Heart left ventricle (tissue), 16 donors: ENCODE data around the gene LNX1. TPM values are rescaled to one million over a fixed set of nuclear protein-coding genes. Genes with fewer than 3 reads are reported as not detected.

Source experiments
- ATAC-seq, 4 donors: fragments of 200-7000 bp; cut with Tn5 transposase; one replicate each; pipeline ENCODE4 v1.9.1; 2020 to 2022; ENCODE audit warnings: moderate library complexity in 4 of 4, mild to moderate bottlenecking in 3 of 4, moderate number of reproducible peaks in 1 of 4
- DNase-seq, 5 donors: peaks; one replicate each; pipeline ENCODE4 v3.0.0-alpha.2; 2020
- H3K27ac ChIP-seq, 12 donors: fragments of 200-600 bp; sonication (generic) in 4 of 12; one replicate each; pipeline versions ENCODE4 v1.5.0 to v1.8.0; 2016 to 2022; ENCODE audit warnings: mild to moderate bottlenecking in 2 of 12
- H3K27me3 ChIP-seq, 9 donors: fragments of 200-600 bp; sonication (generic) in 2 of 9; one replicate each; pipeline versions ENCODE4 v1.5.1 to v1.8.0; 2016 to 2022; ENCODE audit warnings: mild to moderate bottlenecking in 3 of 9
- H3K36me3 ChIP-seq, 9 donors: fragments of 200-600 bp; sonication (generic) in 2 of 9; one replicate each; pipeline versions ENCODE4 v1.5.0 to v1.8.0; 2018 to 2022; ENCODE audit warnings: mild to moderate bottlenecking in 2 of 9
- H3K4me1 ChIP-seq, 12 donors: fragments of 200-600 bp; sonication (generic) in 4 of 12; one replicate each; pipeline versions ENCODE4 v1.5.0 to v1.8.0; 2016 to 2022; ENCODE audit warnings: mild to moderate bottlenecking in 3 of 12
- H3K4me3 ChIP-seq, 12 donors: fragments of 200-600 bp; sonication (generic) in 4 of 12; one replicate each; pipeline versions ENCODE4 v1.5.0 to v1.8.0; 2017 to 2022; ENCODE audit warnings: mild to moderate bottlenecking in 9 of 12, moderate library complexity in 4 of 12
- H3K9me3 ChIP-seq, 12 donors: fragments of 200-600 bp; sonication (generic) in 4 of 12; one replicate each; pipeline versions ENCODE4 v1.5.0 to v1.8.0; 2016 to 2022; ENCODE audit warnings: mild to moderate bottlenecking in 1 of 12
- CTCF ChIP-seq, 12 donors: fragments of 200-600 bp; sonication (generic) in 4 of 12; IDR thresholded peaks; one replicate each; pipeline versions ENCODE4 v1.5.0 to v1.8.0; 2018 to 2022; ENCODE audit warnings: antibody characterized with exemption in 12 of 12, mild to moderate bottlenecking in 5 of 12
- POLR2A ChIP-seq, 2 donors: fragments of 450-650 bp; IDR thresholded peaks; one replicate each; pipeline ENCODE4 v1.6.1; 2017; ENCODE audit warnings: antibody characterized with exemption in 2 of 2, mild to moderate bottlenecking in 2 of 2, moderate library complexity in 2 of 2
- WGBS, 4 donors: extraction: QIAGEN DNeasy Blood & Tissue Kit in 2 of 4; methylation state at CpG; one replicate each; pipeline versions ENCODE4 v1.1.5 to v1.1.7; 2013 to 2018; 5-methylcytosine and 5-hydroxymethylcytosine counted together
- intact Hi-C, 10 donors: fragments of 100-400 bp; cut with DNase I; formaldehyde crosslinking; loops; one replicate each; pipeline versions ENCODE4 v1.11.1 to v1.14.2; 2022
- polyA plus RNA-seq, 2 donors: library from polyadenylated mRNA; stranded (reverse); fragments of 200-250 nt; gene quantifications; one replicate each; pipeline ENCODE4 v1.2.3, GENCODE V29; 2013
- total RNA-seq, 9 donors: library from RNA; depleted of rRNA in 2 of 9; stranded (reverse); fragments of >200 nt in 2 of 9; fragmentation: NEBNext Ultra II Directional in 3 of 9; extraction: Animal tissue kit (Norgen Biotek cat#: 25700) in 3 of 9; gene quantifications; one replicate each; pipeline versions ENCODE4 v1.1.0 to v1.2.4, GENCODE V29; 2016 to 2023
- donor health status: ischemic (EF 13 %, LVEDD 7.1; RV severe dilation, severe dysfunction).
- donor health status: healthy with polysubstance abuse.
- donor health status: DM: no; HTN: yes; CAD: no.
- donor health status: DM: no; HTN: no; CAD: no.
- donor health status: ischemic (EF 25% LVEDD 6.9; RV normal size, moderate dysfunction).
- donor health status: ischemic (EF 25% LVEDD 5.7; RV mildly dilated, moderate dysfunction).
- donor health status: healthy.
- donor health status: DM: yes; HTN: yes; CAD: no.
- donor health status: ischemic (EF 35%, LVEDD 5.7; RV mildly dilated, moderate dysfunction).
- donor health status: nonischemic (EF 11% LVEDD 7.7; RV severe dilation, severe dysfunction).
- donor health status: DM: yes; HTN: yes; CAD: no.
- donor health status: PGD.
- donor health status: ischemic (EF 29% LVEDD 5.4; RV normal size, mild dysfunction).
- donor health status: nonischemic (EF 23%, LVEDD 6.1; RV moderate dilation, normal function).

The LNX1 gene
- total and polyA plus RNA-seq, 11 donors = 3.4 to 15.7 (median 6.7) TPM

- 97 to 100% (median 98%) methylated on average over 3 of the region's 3 CpGs for WGBS, 4 donors
- ATAC-seq = no peak
- Histone ChIP-seq H3K27me3 (no peaks in the 10 kb centered on the region), H3K36me3 (no peaks in the 10 kb centered on the region), H3K4me1 (peaks cover 0 to 10% (median 0%) of the 10 kb centered on the region in 12 donors), H3K27ac (no peak overlapping the region), H3K9me3 (peaks cover 0 to 7% (median 0%) of the 10 kb centered on the region in 12 donors), H3K4me3 (no peak overlapping the region)
- no peak for TF ChIP-seq POLR2A (IDR thresholded peaks at IDR 0.05)
- no peak for TF ChIP-seq CTCF (IDR thresholded peaks at IDR 0.05)
- intact Hi-C loops = no loop called here
- no peak for DNase-seq
These were observed 22.1 kb upstream of the LNX1 start for GRCh38 chr4:53613428-53613827.

GRCh38 chr4:53608649-53609048 is 17.4 kb upstream of the LNX1 start:
- peaks cover 0 to 12% (median 0%) of the 10 kb centered on the region in 12 donors for H3K9me3 ChIP-seq
- H3K27ac ChIP-seq = no peak overlapping the region
- WGBS, 4 donors = 95 to 99% (median 95%) methylated on average over 4 of the region's 4 CpGs
- TF ChIP-seq CTCF (IDR thresholded peaks at IDR 0.05) (no peak), POLR2A (IDR thresholded peaks at IDR 0.05) (no peak)
- intact Hi-C loops = loop anchor here in 1 of 10 donors (10.0 kb wide), 1 partner anchor 114 kb away; no protein-coding TSS in a partner anchor
- ATAC-seq (no peak), DNase-seq (no peak)
- H3K36me3 ChIP-seq = no peaks in the 10 kb centered on the region
- H3K27me3 ChIP-seq = no peaks in the 10 kb centered on the region
- no peak overlapping the region for H3K4me3 ChIP-seq
- no peaks in the 10 kb centered on the region for H3K4me1 ChIP-seq

GRCh38 chr4:53608242-53608641 is 17.0 kb upstream of the LNX1 start:
- Histone ChIP-seq H3K4me1 (no peaks in the 10 kb centered on the region), H3K9me3 (peaks cover 0 to 12% (median 0%) of the 10 kb centered on the region in 12 donors), H3K4me3 (no peak overlapping the region), H3K36me3 (no peaks in the 10 kb centered on the region), H3K27ac (no peak overlapping the region), H3K27me3 (no peaks in the 10 kb centered on the region)
- DNase-seq (no peak), ATAC-seq (no peak)
- WGBS, 4 donors = 91 to 92% (median 91%) methylated on average over 3 of the region's 3 CpGs
- intact Hi-C loops = loop anchor here in 1 of 10 donors (10.0 kb wide), 1 partner anchor 113 kb away; no protein-coding TSS in a partner anchor
- TF ChIP-seq POLR2A (IDR thresholded peaks at IDR 0.05) = no peak
- TF ChIP-seq CTCF (IDR thresholded peaks at IDR 0.05) = no peak

- ATAC-seq = no peak
- TF ChIP-seq POLR2A (IDR thresholded peaks at IDR 0.05) (no peak), CTCF (IDR thresholded peaks at IDR 0.05) (no peak)
- Histone ChIP-seq H3K9me3 (peaks cover 0 to 12% (median 0%) of the 10 kb centered on the region in 12 donors), H3K4me1 (no peaks in the 10 kb centered on the region), H3K27me3 (no peaks in the 10 kb centered on the region), H3K27ac (no peak overlapping the region), H3K36me3 (no peaks in the 10 kb centered on the region), H3K4me3 (no peak overlapping the region)
- WGBS, 4 donors = 21 to 29% (median 25%) methylated on average over 3 of the region's 3 CpGs
- no peak for DNase-seq
- intact Hi-C loops = loop anchor here in 1 of 10 donors (10.0 kb wide), 1 partner anchor 111 kb away; no protein-coding TSS in a partner anchor
These were observed 14.5 kb upstream of the LNX1 start for GRCh38 chr4:53605783-53606182.
